HepG2 (cell line): ENCODE data around the gene PSMG1. TPM values are rescaled to one million over a fixed set of nuclear protein-coding genes. Genes with fewer than 3 reads are reported as not detected.

Experiments used
- FOSL2 ChIP-seq: sonication (generic); formaldehyde crosslinking; IDR thresholded peaks from 2 replicates; pipeline ENCODE4 v1.4.0; 2020; ENCODE audit warnings: missing genetic modification reagents
- TBX2 ChIP-seq: sonication (generic); formaldehyde crosslinking; IDR thresholded peaks from 2 replicates; pipeline ENCODE4 v1.5.0; 2020; ENCODE audit warnings: missing genetic modification reagents, mild to moderate bottlenecking, borderline replicate concordance
- ZBTB1 ChIP-seq: sonication (generic); formaldehyde crosslinking; IDR thresholded peaks from 2 replicates; pipeline ENCODE4 v1.4.0; 2020; ENCODE audit warnings: missing genetic modification reagents, borderline replicate concordance
- polyA plus RNA-seq, 8 experiments: library from polyadenylated mRNA; depleted of rRNA in 3 of 8; stranded (reverse) in 7 of 8; unstranded in 1 of 8; fragments of >200 nt; fragmentation: Illumina TruSeq in 4 of 8; extraction: Trizol in 4 of 8; gene quantifications; 2 replicates each; pipeline versions ENCODE4 v1.2.1 to v1.2.3, GENCODE V29; 2011 to 2016; ENCODE audit warnings: low read depth in 4 of 8, missing spikeins in 1 of 8, mixed read lengths in 1 of 8; ENCODE audit not compliant: insufficient read depth in 1 of 8
- total RNA-seq, 5 experiments: library from RNA; depleted of rRNA; stranded (reverse); fragments of >200 nt; fragmentation: Illumina TruSeq; extraction: Trizol; gene quantifications; 2 replicates each; pipeline ENCODE4 v1.2.3, GENCODE V29; 2016; ENCODE audit warnings: low read depth in 1 of 5
- TF ChIP-seq, protein P1 (sequence below): sonication (generic); formaldehyde crosslinking; IDR thresholded peaks from one replicate; pipeline ENCODE4 v1.5.1; 2020; ENCODE audit warnings: mild to moderate bottlenecking, missing genetic modification reagents; ENCODE audit errors: not compliant biosample characterization
- TF ChIP-seq, protein P2 (sequence below): sonication (generic); formaldehyde crosslinking; IDR thresholded peaks from 2 replicates; pipeline ENCODE4 v1.4.0; 2020; ENCODE audit warnings: mild to moderate bottlenecking, low read depth, missing genetic modification reagents
- TF ChIP-seq, protein P3 (sequence below): IDR thresholded peaks from 2 replicates; pipeline ENCODE4 v1.6.1; 2016; ENCODE audit warnings: missing compliant biosample characterization, missing genetic modification reagents, borderline replicate concordance
- TF ChIP-seq, protein P4 (sequence below): sonication (generic); formaldehyde crosslinking; IDR thresholded peaks from 2 replicates; pipeline ENCODE4 v1.4.0; 2020; ENCODE audit warnings: mild to moderate bottlenecking, missing genetic modification reagents, borderline replicate concordance
- TF ChIP-seq, protein P5 (sequence below): sonication (generic); formaldehyde crosslinking; IDR thresholded peaks from 2 replicates; pipeline ENCODE4 v1.5.0; 2020; ENCODE audit warnings: mild to moderate bottlenecking, missing genetic modification reagents

The PSMG1 gene
- total and polyA plus RNA-seq, 2 of the 13 experiments (the other 11 are each of a cell fraction or from before 2014, with no cell fraction given), result 63.6 to 173 TPM

DNA sequence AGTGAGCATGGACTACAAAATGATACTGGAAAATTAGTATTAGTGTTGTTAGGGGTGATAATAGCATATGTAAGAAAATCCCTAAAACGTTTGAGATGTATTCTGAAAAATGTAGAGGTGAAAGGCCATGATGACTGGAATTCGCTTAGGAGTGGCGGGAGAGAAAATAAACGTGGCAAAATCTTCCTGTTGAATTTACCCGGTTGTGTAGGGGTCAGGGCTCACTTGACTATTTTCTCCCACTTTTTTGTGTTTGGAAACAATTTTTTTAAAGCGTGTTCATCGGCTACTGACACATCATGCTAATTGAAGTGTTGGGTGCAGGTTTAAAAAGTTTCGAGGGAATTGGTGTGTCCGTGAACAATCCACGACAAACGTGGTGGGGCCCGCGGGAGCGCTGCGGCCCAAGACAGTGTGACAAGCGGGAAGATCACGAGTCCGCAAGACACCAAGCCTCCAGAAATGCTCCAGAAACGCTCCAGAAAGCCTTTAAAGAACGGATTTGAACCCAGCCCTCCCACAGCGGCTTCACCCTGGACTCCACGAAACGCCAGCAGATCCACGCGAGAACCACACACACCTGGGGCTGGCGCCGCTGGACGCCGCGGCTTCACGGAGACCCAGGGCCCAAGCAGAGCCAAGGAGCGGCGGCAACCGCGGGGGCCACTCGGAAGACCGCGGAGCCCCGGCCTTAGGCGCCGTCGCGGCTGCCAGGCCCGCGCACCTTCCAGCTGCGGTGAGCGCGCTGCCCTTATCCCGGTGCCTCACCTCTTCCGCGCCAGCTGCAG is 573 bp downstream of the PSMG1 start (continued):
- TF ChIP-seq, protein P1, sequence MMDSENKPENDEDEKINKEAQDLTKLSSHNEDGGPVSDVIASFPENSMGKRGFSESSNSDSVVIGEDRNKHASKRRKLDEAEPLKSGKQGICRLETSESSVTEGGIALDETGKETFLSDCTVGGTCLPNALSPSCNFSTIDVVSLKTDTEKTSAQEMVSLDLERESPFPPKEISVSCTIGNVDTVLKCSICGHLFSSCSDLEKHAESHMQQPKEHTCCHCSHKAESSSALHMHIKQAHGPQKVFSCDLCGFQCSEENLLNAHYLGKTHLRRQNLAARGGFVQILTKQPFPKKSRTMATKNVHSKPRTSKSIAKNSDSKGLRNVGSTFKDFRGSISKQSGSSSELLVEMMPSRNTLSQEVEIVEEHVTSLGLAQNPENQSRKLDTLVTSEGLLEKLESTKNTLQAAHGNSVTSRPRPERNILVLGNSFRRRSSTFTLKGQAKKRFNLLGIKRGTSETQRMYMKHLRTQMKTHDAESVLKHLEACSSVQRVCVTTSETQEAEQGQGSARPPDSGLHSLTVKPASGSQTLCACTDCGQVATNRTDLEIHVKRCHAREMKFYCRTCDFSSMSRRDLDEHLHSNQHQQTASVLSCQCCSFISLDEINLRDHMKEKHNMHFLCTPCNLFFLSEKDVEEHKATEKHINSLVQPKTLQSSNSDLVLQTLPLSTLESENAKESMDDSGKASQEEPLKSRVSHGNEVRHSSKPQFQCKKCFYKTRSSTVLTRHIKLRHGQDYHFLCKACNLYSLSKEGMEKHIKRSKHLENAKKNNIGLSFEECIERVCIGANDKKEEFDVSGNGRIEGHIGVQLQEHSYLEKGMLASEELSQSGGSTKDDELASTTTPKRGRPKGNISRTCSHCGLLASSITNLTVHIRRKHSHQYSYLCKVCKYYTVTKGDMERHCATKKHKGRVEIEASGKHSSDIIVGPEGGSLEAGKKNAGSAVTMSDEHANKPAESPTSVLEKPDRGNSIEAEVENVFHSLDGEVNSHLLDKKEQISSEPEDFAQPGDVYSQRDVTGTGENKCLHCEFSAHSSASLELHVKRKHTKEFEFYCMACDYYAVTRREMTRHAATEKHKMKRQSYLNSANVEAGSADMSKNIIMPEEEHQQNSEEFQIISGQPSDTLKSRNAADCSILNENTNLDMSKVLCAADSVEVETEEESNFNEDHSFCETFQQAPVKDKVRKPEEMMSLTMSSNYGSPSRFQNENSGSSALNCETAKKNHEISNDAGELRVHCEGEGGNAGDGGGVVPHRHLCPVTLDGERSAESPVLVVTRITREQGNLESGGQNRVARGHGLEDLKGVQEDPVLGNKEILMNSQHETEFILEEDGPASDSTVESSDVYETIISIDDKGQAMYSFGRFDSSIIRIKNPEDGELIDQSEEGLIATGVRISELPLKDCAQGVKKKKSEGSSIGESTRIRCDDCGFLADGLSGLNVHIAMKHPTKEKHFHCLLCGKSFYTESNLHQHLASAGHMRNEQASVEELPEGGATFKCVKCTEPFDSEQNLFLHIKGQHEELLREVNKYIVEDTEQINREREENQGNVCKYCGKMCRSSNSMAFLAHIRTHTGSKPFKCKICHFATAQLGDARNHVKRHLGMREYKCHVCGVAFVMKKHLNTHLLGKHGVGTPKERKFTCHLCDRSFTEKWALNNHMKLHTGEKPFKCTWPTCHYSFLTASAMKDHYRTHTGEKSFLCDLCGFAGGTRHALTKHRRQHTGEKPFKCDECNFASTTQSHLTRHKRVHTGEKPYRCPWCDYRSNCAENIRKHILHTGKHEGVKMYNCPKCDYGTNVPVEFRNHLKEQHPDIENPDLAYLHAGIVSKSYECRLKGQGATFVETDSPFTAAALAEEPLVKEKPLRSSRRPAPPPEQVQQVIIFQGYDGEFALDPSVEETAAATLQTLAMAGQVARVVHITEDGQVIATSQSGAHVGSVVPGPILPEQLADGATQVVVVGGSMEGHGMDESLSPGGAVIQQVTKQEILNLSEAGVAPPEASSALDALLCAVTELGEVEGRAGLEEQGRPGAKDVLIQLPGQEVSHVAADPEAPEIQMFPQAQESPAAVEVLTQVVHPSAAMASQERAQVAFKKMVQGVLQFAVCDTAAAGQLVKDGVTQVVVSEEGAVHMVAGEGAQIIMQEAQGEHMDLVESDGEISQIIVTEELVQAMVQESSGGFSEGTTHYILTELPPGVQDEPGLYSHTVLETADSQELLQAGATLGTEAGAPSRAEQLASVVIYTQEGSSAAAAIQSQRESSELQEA (CRISPR knock-in tag), result peak; percentile 64
- TF ChIP-seq ZBTB1 (CRISPR knock-in tag) (no peak), TBX2 (CRISPR knock-in tag) (no peak), FOSL2 (CRISPR knock-in tag) (no peak)
- TF ChIP-seq, protein P2, sequence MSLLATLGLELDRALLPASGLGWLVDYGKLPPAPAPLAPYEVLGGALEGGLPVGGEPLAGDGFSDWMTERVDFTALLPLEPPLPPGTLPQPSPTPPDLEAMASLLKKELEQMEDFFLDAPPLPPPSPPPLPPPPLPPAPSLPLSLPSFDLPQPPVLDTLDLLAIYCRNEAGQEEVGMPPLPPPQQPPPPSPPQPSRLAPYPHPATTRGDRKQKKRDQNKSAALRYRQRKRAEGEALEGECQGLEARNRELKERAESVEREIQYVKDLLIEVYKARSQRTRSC (CRISPR knock-in tag), result no peak
- TF ChIP-seq, protein P3, sequence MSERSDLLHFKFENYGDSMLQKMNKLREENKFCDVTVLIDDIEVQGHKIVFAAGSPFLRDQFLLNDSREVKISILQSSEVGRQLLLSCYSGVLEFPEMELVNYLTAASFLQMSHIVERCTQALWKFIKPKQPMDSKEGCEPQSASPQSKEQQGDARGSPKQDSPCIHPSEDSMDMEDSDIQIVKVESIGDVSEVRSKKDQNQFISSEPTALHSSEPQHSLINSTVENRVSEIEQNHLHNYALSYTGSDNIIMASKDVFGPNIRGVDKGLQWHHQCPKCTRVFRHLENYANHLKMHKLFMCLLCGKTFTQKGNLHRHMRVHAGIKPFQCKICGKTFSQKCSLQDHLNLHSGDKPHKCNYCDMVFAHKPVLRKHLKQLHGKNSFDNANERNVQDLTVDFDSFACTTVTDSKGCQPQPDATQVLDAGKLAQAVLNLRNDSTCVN (CRISPR knock-in tag), result peak; percentile 98
- TF ChIP-seq, protein P4, sequence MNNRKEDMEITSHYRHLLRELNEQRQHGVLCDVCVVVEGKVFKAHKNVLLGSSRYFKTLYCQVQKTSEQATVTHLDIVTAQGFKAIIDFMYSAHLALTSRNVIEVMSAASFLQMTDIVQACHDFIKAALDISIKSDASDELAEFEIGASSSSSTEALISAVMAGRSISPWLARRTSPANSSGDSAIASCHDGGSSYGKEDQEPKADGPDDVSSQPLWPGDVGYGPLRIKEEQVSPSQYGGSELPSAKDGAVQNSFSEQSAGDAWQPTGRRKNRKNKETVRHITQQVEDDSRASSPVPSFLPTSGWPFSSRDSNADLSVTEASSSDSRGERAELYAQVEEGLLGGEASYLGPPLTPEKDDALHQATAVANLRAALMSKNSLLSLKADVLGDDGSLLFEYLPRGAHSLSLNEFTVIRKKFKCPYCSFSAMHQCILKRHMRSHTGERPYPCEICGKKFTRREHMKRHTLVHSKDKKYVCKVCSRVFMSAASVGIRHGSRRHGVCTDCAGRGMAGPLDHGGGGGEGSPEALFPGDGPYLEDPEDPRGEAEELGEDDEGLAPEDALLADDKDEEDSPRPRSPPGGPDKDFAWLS (CRISPR knock-in tag), result no peak
- TF ChIP-seq, protein P5, sequence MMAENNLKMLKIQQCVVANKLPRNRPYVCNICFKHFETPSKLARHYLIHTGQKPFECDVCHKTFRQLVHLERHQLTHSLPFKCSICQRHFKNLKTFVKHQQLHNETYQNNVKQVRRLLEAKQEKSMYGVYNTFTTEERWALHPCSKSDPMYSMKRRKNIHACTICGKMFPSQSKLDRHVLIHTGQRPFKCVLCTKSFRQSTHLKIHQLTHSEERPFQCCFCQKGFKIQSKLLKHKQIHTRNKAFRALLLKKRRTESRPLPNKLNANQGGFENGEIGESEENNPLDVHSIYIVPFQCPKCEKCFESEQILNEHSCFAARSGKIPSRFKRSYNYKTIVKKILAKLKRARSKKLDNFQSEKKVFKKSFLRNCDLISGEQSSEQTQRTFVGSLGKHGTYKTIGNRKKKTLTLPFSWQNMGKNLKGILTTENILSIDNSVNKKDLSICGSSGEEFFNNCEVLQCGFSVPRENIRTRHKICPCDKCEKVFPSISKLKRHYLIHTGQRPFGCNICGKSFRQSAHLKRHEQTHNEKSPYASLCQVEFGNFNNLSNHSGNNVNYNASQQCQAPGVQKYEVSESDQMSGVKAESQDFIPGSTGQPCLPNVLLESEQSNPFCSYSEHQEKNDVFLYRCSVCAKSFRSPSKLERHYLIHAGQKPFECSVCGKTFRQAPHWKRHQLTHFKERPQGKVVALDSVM (CRISPR knock-in tag), result 0 out of 2 replicates have a peak, but pooled peaks have one; percentile 5
